ENCODE results near the gene P2RY8.

DNA sequence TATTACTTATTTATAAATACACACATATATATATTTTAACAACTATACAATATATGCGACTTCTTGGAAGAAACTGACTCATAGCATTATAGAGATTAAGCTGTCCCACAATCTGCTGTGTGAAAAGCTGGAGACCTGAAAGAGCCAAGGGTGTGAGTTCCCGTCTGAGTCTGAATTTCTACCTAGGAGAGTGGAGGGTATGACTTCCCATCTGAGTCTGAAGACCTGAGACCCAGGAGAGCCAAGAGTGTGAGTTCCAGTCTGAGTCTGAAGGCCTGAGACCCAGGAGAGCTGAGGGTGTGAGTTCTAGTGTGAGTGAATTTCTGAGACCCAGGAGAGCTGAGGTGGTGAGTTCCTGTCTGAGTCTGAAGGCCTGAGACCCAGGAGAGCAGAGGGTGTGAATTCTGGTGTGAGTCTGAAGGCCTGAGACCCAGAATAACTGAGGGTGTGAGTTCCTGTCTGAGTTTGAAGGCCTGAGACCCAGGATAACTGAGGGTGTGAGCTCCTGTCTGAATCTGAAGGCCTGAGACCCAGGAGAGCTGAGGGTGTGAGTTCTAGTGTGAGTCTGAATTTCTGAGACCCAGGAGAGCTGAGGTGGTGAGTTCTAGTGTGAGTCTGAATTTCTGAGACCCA lies 8.9 kb upstream of the P2RY8 start:
- TF ChIP-seq, protein P1, sequence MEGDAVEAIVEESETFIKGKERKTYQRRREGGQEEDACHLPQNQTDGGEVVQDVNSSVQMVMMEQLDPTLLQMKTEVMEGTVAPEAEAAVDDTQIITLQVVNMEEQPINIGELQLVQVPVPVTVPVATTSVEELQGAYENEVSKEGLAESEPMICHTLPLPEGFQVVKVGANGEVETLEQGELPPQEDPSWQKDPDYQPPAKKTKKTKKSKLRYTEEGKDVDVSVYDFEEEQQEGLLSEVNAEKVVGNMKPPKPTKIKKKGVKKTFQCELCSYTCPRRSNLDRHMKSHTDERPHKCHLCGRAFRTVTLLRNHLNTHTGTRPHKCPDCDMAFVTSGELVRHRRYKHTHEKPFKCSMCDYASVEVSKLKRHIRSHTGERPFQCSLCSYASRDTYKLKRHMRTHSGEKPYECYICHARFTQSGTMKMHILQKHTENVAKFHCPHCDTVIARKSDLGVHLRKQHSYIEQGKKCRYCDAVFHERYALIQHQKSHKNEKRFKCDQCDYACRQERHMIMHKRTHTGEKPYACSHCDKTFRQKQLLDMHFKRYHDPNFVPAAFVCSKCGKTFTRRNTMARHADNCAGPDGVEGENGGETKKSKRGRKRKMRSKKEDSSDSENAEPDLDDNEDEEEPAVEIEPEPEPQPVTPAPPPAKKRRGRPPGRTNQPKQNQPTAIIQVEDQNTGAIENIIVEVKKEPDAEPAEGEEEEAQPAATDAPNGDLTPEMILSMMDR (IDR thresholded peaks at IDR 0.05): no peak
- TF ChIP-seq POLR2A (IDR thresholded peaks at IDR 0.05): no peak
- no peak for TF ChIP-seq POLR2AphosphoS5 (IDR thresholded peaks at IDR 0.05)

All from gastroesophageal sphincter (tissue), 3 donors.